Fibroblast of lung (primary cell): ENCODE results near the gene FER.

ENCODE experiments used
- CTCF ChIP-seq, 2 donors: IDR thresholded peaks in 1 of 2; conservative IDR thresholded peaks in 1 of 2; 1 replicate in 1 of 2; 2 replicates in 1 of 2; pipeline ENCODE4 v1.5.1; 2011 to 2012; ENCODE audit warnings: low read length in 2 of 2, control low read depth in 1 of 2, inconsistent platforms in 1 of 2, low read depth in 1 of 2, mild to moderate bottlenecking in 1 of 2
- EZH2 ChIP-seq: IDR thresholded peaks from 2 replicates; pipeline ENCODE4 v1.5.1; 2012; ENCODE audit warnings: low read length, control low read depth, mild to moderate bottlenecking; ENCODE audit errors: missing control alignments

GRCh38 chr5:108935611-108936010 lies 187.9 kb downstream of the FER start:
- TF ChIP-seq CTCF (conservative IDR thresholded peaks at IDR 0.05 in 1 of 2, IDR thresholded peaks at IDR 0.05 in 1 of 2; ENCODE audit: low read depth in 1 of 2, low read length in 2 of 2) (no peak), EZH2 (no peak)
